GM13976 (cell line): Measurements from ENCODE around the gene NCBP1.

Experiments
- DNase-seq: peaks from one replicate; pipeline ENCODE4 v3.0.0; 2012; ENCODE audit warnings: low spot score
- CTCF ChIP-seq: IDR thresholded peaks from 2 replicates; pipeline ENCODE4 v1.5.1; 2012; ENCODE audit warnings: borderline replicate concordance, mild to moderate bottlenecking; ENCODE audit not compliant: insufficient read depth; ENCODE audit errors: extremely low read depth, missing control alignments, control extremely low read depth
- in situ Hi-C: fragments of 300-500 bp; cut with MboI; formaldehyde crosslinking; loops from one replicate; pipeline ENCODE4 v1.12.0; 2022; ENCODE audit warnings: low sequenced_read_pairs, mixed read lengths, inconsistent platforms; ENCODE audit not compliant: unreplicated experiment

NCBP1 gene

GRCh38 chr9:97659771-97660170 lies 26.1 kb downstream of the NCBP1 start:
- in situ Hi-C loops, result no loop called here
- DNase-seq, result no peak
- TF ChIP-seq CTCF, result no peak

- in situ Hi-C loops, result no loop called here
- no peak for DNase-seq
- no peak for TF ChIP-seq CTCF
Observed at GRCh38 chr9:97660340-97660739, 26.7 kb downstream of the NCBP1 start.

- no peak for TF ChIP-seq CTCF
- no peak for DNase-seq
- in situ Hi-C loops, result no loop called here
Observed at GRCh38 chr9:97660847-97661246, 27.2 kb downstream of the NCBP1 start.

- no peak for DNase-seq
- in situ Hi-C loops, result no loop called here
- no peak for TF ChIP-seq CTCF
Observed at GRCh38 chr9:97665742-97666141, 32.1 kb downstream of the NCBP1 start.

- in situ Hi-C loops, result no loop called here
- no peak for TF ChIP-seq CTCF
- no peak for DNase-seq
Observed at GRCh38 chr9:97666907-97667686, 33.5 kb downstream of the NCBP1 start.

GRCh38 chr9:97668485-97668884 lies 34.9 kb downstream of the NCBP1 start:
- TF ChIP-seq CTCF, result no peak
- in situ Hi-C loops, result no loop called here

More at GRCh38 chr9:97668485-97668884, 34.9 kb downstream of the NCBP1 start:
- no peak for DNase-seq
